HCT116 (cell line): ENCODE data around the gene XPO4. TPM values are rescaled to one million over a fixed set of nuclear protein-coding genes. Genes with fewer than 3 reads are reported as not detected.

Experiments used
- ATAC-seq: fragments of 200-7000 bp; cut with Tn5 transposase; 2 replicates; pipeline ENCODE4 v1.9.1; 2020; ENCODE audit warnings: mild to moderate bottlenecking, moderate library complexity
- BruUV-seq: library from RNA; stranded (reverse); fragments of 400-500 nt; replicated peaks from 2 replicates; lab custom pipeline; 2021; lab: Mats Ljungman, UMichigan
- CTCF ChIA-PET: fragments of 300-600 bp; sonication (Branson Sonifier 250); formaldehyde crosslinking; loops from one replicate; lab custom pipeline; 2021; ENCODE audit warnings: antibody characterized with exemption; lab: Charles Lee
- POLR2A ChIA-PET: fragments of 300-600, 350-600 bp; sonication (Branson Sonifier 250); formaldehyde crosslinking; loops from one replicate; lab custom pipeline; 2021; ENCODE audit warnings: antibody characterized with exemption; lab: Charles Lee
- RAD21 ChIA-PET, 2 experiments: fragments of 300-600 bp; sonication (Branson Sonifier 250); formaldehyde crosslinking; loops; one replicate each; lab custom pipeline; 2023; ENCODE audit warnings: low total read pairs in 2 of 2; ENCODE audit not compliant: uncharacterized antibody in 2 of 2, unreplicated experiment in 2 of 2, low non-redundant PET in 1 of 2; lab: Charles Lee
- DNase-seq: peaks from one replicate; pipeline ENCODE4 v3.0.0-alpha.2; 2010; ENCODE audit warnings: low read depth, low spot score
- H2AFZ ChIP-seq: fragments of 200-600 bp; shearing (Covaris generic), sonication (generic); 2 replicates; pipeline ENCODE4 v1.6.1; 2017; ENCODE audit warnings: low read depth, mixed run types, mixed read lengths, antibody characterized with exemption, low read length; ENCODE audit not compliant: poor library complexity, severe bottlenecking
- H3K27ac ChIP-seq: 2 replicates; pipeline ENCODE4 v1.5.1; 2012; ENCODE audit warnings: low read depth, low read length
- H3K27me3 ChIP-seq: fragments of 200-600 bp; sonication (generic); 2 replicates; pipeline ENCODE4 v1.6.1; 2016; ENCODE audit warnings: mixed run types, low read length, mixed read lengths; ENCODE audit not compliant: insufficient read depth
- H3K36me3 ChIP-seq, 2 experiments: fragments of 200-500 bp in 1 of 2; fragments of 200-600 bp in 1 of 2; sonication (Bioruptor generic) in 1 of 2; sonication (generic) in 1 of 2; 2 replicates each; pipeline versions ENCODE4 v1.5.1 to v1.6.1; 2014 to 2016; ENCODE audit warnings: low read length in 2 of 2, inconsistent platforms in 1 of 2, mixed read lengths in 1 of 2, mixed run types in 1 of 2; ENCODE audit not compliant: insufficient read depth in 2 of 2, control insufficient read depth in 1 of 2
- H3K4me1 ChIP-seq, 2 experiments: fragments of 200-600 bp in 1 of 2; sonication (generic) in 1 of 2; 2 replicates each; pipeline versions ENCODE4 v1.5.1 to v1.6.1; 2012 to 2017; ENCODE audit warnings: low read length in 2 of 2, inconsistent platforms in 1 of 2, mild to moderate bottlenecking in 1 of 2, mixed read lengths in 1 of 2, mixed run types in 1 of 2, moderate library complexity in 1 of 2; ENCODE audit not compliant: insufficient read depth in 2 of 2, control insufficient read depth in 1 of 2
- H3K4me2 ChIP-seq: fragments of 200-600 bp; sonication (generic); 2 replicates; pipeline ENCODE4 v1.6.1; 2017; ENCODE audit warnings: mixed run types, low read length, mixed read lengths
- H3K4me3 ChIP-seq, 2 experiments: fragments of 200-600 bp in 1 of 2; sonication (generic) in 1 of 2; replicated peaks in 1 of 2; 2 replicates each; pipeline ENCODE4 v1.5.1; 2011 to 2016; ENCODE audit warnings: low read length in 2 of 2, control low read depth in 1 of 2, low read depth in 1 of 2, mild to moderate bottlenecking in 1 of 2, mixed read lengths in 1 of 2, mixed run types in 1 of 2
- H3K79me2 ChIP-seq: fragments of 200-600 bp; sonication (generic); 2 replicates; pipeline ENCODE4 v1.6.1; 2017; ENCODE audit warnings: mild to moderate bottlenecking, mixed run types, low read length, moderate library complexity, mixed read lengths; ENCODE audit not compliant: insufficient read depth
- H3K9ac ChIP-seq: fragments of 200-600 bp; sonication (generic); 2 replicates; pipeline ENCODE4 v1.6.1; 2016; ENCODE audit warnings: low read length, mixed read lengths
- H3K9me2 ChIP-seq: fragments of 200-600 bp; sonication (generic), shearing (Covaris generic); 2 replicates; pipeline ENCODE4 v1.6.1; 2017; ENCODE audit warnings: mixed run types, mild to moderate bottlenecking, moderate library complexity; ENCODE audit not compliant: insufficient read depth
- H3K9me3 ChIP-seq, 2 experiments: fragments of 200-500 bp in 1 of 2; fragments of 200-600 bp in 1 of 2; sonication (Bioruptor generic) in 1 of 2; sonication (generic) in 1 of 2; 2 replicates each; pipeline ENCODE4 v1.6.1; 2014 to 2017; ENCODE audit warnings: low read length in 2 of 2, mixed read lengths in 2 of 2, inconsistent platforms in 1 of 2, low read depth in 1 of 2, mild to moderate bottlenecking in 1 of 2, mixed run types in 1 of 2, moderate library complexity in 1 of 2; ENCODE audit not compliant: control insufficient read depth in 1 of 2, insufficient read depth in 1 of 2
- H4K20me1 ChIP-seq: fragments of 200-600 bp; sonication (generic), shearing (Covaris generic); 2 replicates; pipeline ENCODE4 v1.6.1; 2017; ENCODE audit warnings: mixed run types, mild to moderate bottlenecking, moderate library complexity; ENCODE audit not compliant: insufficient read depth
- CBX3 ChIP-seq: IDR thresholded peaks from 2 replicates; pipeline ENCODE4 v1.6.1; 2012; ENCODE audit warnings: low read depth
- EGR1 ChIP-seq: IDR thresholded peaks from 2 replicates; pipeline ENCODE4 v1.6.1; 2012; ENCODE audit warnings: low read depth
- EZH2 ChIP-seq: fragments of 200-600 bp; sonication (generic); IDR thresholded peaks from 2 replicates; pipeline ENCODE4 v1.6.1; 2017; ENCODE audit warnings: antibody characterized with exemption, mixed run types
- FOSL1 ChIP-seq: IDR thresholded peaks from 2 replicates; pipeline ENCODE4 v1.6.1; 2012; ENCODE audit warnings: low read depth
- RAD21 ChIP-seq: IDR thresholded peaks from 2 replicates; pipeline ENCODE4 v1.6.1; 2012; ENCODE audit warnings: low read depth, mild to moderate bottlenecking
- SP1 ChIP-seq: IDR thresholded peaks from 2 replicates; pipeline ENCODE4 v1.6.1; 2012; ENCODE audit warnings: low read depth
- YY1 ChIP-seq: IDR thresholded peaks from 2 replicates; pipeline ENCODE4 v1.6.1; 2011; ENCODE audit warnings: low read length, low read depth, moderate library complexity, mild to moderate bottlenecking; ENCODE audit not compliant: insufficient replicate concordance; ENCODE audit errors: extremely low read depth
- ZNF274 ChIP-seq: fragments of 200-500 bp; sonication (Bioruptor generic); IDR thresholded peaks from 2 replicates; pipeline ENCODE4 v1.6.1; 2014; ENCODE audit warnings: mild to moderate bottlenecking, low read depth, low read length, inconsistent platforms
- intact Hi-C: fragments of 100-400 bp; cut with micrococcal nuclease; formaldehyde crosslinking; loops from 2 replicates; pipeline ENCODE4 v1.10.0; 2022
- total RNA-seq: library from RNA; stranded (reverse); gene quantifications from one replicate; pipeline ENCODE4 v1.2.1, GENCODE V29; 2021; ENCODE audit not compliant: unreplicated experiment
- TF ChIP-seq, protein P1 (sequence below): IDR thresholded peaks from 2 replicates; pipeline ENCODE4 v1.6.1; 2012; ENCODE audit warnings: low read depth
- TF ChIP-seq, protein P2 (sequence below): IDR thresholded peaks from 2 replicates; pipeline ENCODE4 v1.6.1; 2012
- TF ChIP-seq, protein P3 (sequence below): IDR thresholded peaks from 2 replicates; pipeline ENCODE4 v1.6.1; 2012

The XPO4 gene
- total RNA-seq, 1 experiment from 2014 or later, result 29.7 TPM

DNA sequence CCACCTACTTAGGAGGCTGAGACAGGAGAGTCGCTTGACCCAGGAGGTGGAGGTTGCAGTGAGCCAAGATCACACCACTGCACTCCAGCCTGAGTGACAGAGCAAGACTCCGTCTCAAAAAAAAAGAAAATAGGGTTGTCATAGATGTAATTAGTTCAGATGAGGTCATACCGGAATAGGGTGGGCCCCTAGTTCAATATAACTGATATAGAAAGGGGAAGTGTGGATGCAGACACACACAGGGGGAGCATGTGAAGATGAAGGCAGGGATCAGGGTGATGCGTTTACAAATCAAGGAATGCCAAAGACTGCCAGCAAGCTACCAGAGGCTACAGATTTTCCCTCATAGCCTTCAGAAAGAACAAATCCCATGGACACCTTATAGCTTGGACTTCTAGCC, 104.5 kb downstream of the XPO4 start:
- DNase-seq, result no peak
- no peak overlapping the region for H3K9ac ChIP-seq
- TF ChIP-seq EZH2, result no peak
- H3K36me3 ChIP-seq, result peaks cover 10 to 18% of the 10 kb centered on the region in 2 experiments; a peak in 2 of 4 replicates
- H3K9me3 ChIP-seq, result no peaks in the 10 kb centered on the region
- no peaks in the 10 kb centered on the region for H3K9me2 ChIP-seq
- no peak overlapping the region for H3K4me3 ChIP-seq
- H3K4me1 ChIP-seq, result peaks cover 0 to 12% of the 10 kb centered on the region in 2 experiments; a peak in 1 of 4 replicates
- ChIA-PET RAD21 (no interaction called here), CTCF (no interaction called here), POLR2A (no interaction called here)
- BruUV-seq, result no TSS peak
- intact Hi-C loops, result no loop called here
- no peak for ATAC-seq
- H3K79me2 ChIP-seq, result no peaks in the 10 kb centered on the region; the same call in 1 of the 2 replicates
- H4K20me1 ChIP-seq, result no peaks in the 10 kb centered on the region
- no peak overlapping the region for H3K27ac ChIP-seq
- H3K27me3 ChIP-seq, result no peaks in the 10 kb centered on the region
- no peak overlapping the region for H3K4me2 ChIP-seq
- no peak overlapping the region for H2AFZ ChIP-seq

DNA sequence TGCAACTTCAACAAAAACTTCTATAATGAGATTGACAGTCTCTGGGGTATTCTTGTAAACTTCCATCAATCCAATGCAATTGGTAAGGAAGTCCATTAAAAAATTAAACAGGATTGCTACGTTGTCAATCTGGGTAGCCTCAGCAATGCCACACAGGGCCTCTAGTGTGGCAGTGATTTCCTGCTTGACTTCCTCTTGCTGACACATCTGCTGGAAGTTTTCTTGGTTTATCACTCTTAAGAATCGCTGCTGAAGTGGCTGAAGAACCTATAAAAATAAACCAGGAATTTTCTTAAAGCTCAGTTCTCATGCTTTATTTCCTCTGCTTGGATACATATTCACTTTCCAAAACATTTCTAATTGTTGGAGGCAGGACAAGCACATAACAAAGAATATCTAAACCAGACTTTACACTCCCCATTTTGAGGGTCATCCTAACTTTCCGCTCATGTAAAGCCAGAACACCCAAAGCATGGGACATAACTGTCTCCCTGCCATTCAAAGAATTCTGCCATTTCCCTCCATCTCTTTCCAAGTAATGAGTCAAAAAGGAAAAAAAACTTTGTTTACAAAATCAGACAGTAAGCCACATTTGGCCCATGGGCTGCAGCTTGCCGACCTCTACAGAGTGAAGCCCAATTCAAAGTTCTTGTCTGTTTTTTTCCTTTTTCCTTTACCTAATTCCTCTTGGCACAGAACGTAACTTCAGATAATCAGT, 105.6 kb downstream of the XPO4 start:
- no peaks in the 10 kb centered on the region for H3K27me3 ChIP-seq
- TF ChIP-seq, protein P1, sequence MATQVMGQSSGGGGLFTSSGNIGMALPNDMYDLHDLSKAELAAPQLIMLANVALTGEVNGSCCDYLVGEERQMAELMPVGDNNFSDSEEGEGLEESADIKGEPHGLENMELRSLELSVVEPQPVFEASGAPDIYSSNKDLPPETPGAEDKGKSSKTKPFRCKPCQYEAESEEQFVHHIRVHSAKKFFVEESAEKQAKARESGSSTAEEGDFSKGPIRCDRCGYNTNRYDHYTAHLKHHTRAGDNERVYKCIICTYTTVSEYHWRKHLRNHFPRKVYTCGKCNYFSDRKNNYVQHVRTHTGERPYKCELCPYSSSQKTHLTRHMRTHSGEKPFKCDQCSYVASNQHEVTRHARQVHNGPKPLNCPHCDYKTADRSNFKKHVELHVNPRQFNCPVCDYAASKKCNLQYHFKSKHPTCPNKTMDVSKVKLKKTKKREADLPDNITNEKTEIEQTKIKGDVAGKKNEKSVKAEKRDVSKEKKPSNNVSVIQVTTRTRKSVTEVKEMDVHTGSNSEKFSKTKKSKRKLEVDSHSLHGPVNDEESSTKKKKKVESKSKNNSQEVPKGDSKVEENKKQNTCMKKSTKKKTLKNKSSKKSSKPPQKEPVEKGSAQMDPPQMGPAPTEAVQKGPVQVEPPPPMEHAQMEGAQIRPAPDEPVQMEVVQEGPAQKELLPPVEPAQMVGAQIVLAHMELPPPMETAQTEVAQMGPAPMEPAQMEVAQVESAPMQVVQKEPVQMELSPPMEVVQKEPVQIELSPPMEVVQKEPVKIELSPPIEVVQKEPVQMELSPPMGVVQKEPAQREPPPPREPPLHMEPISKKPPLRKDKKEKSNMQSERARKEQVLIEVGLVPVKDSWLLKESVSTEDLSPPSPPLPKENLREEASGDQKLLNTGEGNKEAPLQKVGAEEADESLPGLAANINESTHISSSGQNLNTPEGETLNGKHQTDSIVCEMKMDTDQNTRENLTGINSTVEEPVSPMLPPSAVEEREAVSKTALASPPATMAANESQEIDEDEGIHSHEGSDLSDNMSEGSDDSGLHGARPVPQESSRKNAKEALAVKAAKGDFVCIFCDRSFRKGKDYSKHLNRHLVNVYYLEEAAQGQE, result no peak
- TF ChIP-seq SP1 (no peak), RAD21 (no peak), YY1 (no peak), FOSL1 (no peak), CBX3 (no peak), EZH2 (no peak), ZNF274 (no peak), EGR1 (no peak)
- TF ChIP-seq, protein P2, sequence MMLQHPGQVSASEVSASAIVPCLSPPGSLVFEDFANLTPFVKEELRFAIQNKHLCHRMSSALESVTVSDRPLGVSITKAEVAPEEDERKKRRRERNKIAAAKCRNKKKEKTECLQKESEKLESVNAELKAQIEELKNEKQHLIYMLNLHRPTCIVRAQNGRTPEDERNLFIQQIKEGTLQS, result no peak
- TF ChIP-seq, protein P3, sequence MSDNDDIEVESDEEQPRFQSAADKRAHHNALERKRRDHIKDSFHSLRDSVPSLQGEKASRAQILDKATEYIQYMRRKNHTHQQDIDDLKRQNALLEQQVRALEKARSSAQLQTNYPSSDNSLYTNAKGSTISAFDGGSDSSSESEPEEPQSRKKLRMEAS, result no peak
- no peak overlapping the region for H3K4me2 ChIP-seq

More for the DNA sequence above, 105.6 kb downstream of the XPO4 start:
- ATAC-seq, result no peak
- DNase-seq, result no peak
- ChIA-PET RAD21 (no interaction called here), CTCF (no interaction called here), POLR2A (no interaction called here)
- Histone ChIP-seq H3K79me2 (no peaks in the 10 kb centered on the region; the same call in 1 of the 2 replicates), H3K9me2 (no peaks in the 10 kb centered on the region), H3K27ac (no peak overlapping the region), H3K4me1 (peaks cover 0 to 12% of the 10 kb centered on the region in 2 experiments; a peak in 1 of 4 replicates), H3K36me3 (peaks cover 10 to 18% of the 10 kb centered on the region in 2 experiments; a peak in 2 of 4 replicates), H3K4me3 (no peak overlapping the region), H2AFZ (no peak overlapping the region), H3K9me3 (no peaks in the 10 kb centered on the region), H4K20me1 (no peaks in the 10 kb centered on the region), H3K9ac (no peak overlapping the region)
- BruUV-seq, result no TSS peak
- intact Hi-C loops, result no loop called here
